ENCODE measurements around the gene HMGN3. TPM values are rescaled to one million over a fixed set of nuclear protein-coding genes. Genes with fewer than 3 reads are reported as not detected.

HMGN3 gene
- total RNA-seq, 1 experiment from 2014 or later: 151 TPM

GRCh38 chr6:79280756-79281155, 46.3 kb upstream of the HMGN3 start:
- Mint-ChIP-seq H3K27me3 (ENCODE audit: low read depth) (no peaks in the 10 kb centered on the region), H3K27ac (no peak overlapping the region), H3K9me3 (peaks cover 31% of the 10 kb centered on the region), H3K4me1 (peaks cover 6% of the 10 kb centered on the region), H3K4me3 (no peak overlapping the region), H3K36me3 (peaks cover 11% of the 10 kb centered on the region)
- POLR2A ChIA-PET: no interaction called here
- ATAC-seq: no peak
- no peak for TF ChIP-seq ELF4 (CRISPR knock-in tag; IDR thresholded peaks at IDR 0.05; ENCODE audit: low read depth)
- no peak for TF ChIP-seq CREM (CRISPR knock-in tag; IDR thresholded peaks at IDR 0.05)
- TF ChIP-seq HMGXB4 (CRISPR knock-in tag; IDR thresholded peaks at IDR 0.05): no peak
- TF ChIP-seq ZNF425 (CRISPR knock-in tag; conservative IDR thresholded peaks at IDR 0.05): no peak
- no peak for TF ChIP-seq TEAD1 (CRISPR knock-in tag; IDR thresholded peaks at IDR 0.05)
- no peak for TF ChIP-seq E2F4 (CRISPR knock-in tag; IDR thresholded peaks at IDR 0.05; ENCODE audit: borderline replicate concordance, low read depth)
- TF ChIP-seq NR3C1 (CRISPR knock-in tag; conservative IDR thresholded peaks at IDR 0.05; ENCODE audit: low read depth): no peak
- TF ChIP-seq ESRRA (CRISPR knock-in tag; IDR thresholded peaks at IDR 0.05; ENCODE audit: borderline replicate concordance): no peak
- TF ChIP-seq PREB (CRISPR knock-in tag; IDR thresholded peaks at IDR 0.05; ENCODE audit: borderline replicate concordance): no peak
- TF ChIP-seq CBFB (CRISPR knock-in tag; IDR thresholded peaks at IDR 0.05; ENCODE audit: low read depth): no peak
- no peak for TF ChIP-seq TEAD4 (CRISPR knock-in tag; IDR thresholded peaks at IDR 0.05)
- no peak for TF ChIP-seq ZNF232 (CRISPR knock-in tag; IDR thresholded peaks at IDR 0.05)
- TF ChIP-seq MLX (CRISPR knock-in tag; IDR thresholded peaks at IDR 0.05): no peak
- TF ChIP-seq GRHL2 (CRISPR knock-in tag; IDR thresholded peaks at IDR 0.05; ENCODE audit: insufficient replicate concordance, severe bottlenecking): no peak
- TF ChIP-seq AR (CRISPR knock-in tag; IDR thresholded peaks at IDR 0.05): no peak
- no peak for TF ChIP-seq KAT7 (CRISPR knock-in tag; IDR thresholded peaks at IDR 0.05; ENCODE audit: borderline replicate concordance)
- TF ChIP-seq E2F1 (CRISPR knock-in tag; IDR thresholded peaks at IDR 0.05): no peak
- no peak for TF ChIP-seq ZNF219 (CRISPR knock-in tag; IDR thresholded peaks at IDR 0.05; ENCODE audit: borderline replicate concordance)
- no peak for TF ChIP-seq ZNF396 (CRISPR knock-in tag; IDR thresholded peaks at IDR 0.05; ENCODE audit: borderline replicate concordance)
- no peak for DNase-seq (ENCODE audit: low spot score)
- CTCF ChIA-PET: no interaction called here
